GM23338 (cell line): ENCODE results near the gene PLXNB2. TPM values are rescaled to one million over a fixed set of nuclear protein-coding genes. Genes with fewer than 3 reads are reported as not detected.

Experiments used
- ATAC-seq: fragments of 200-7000 bp; cut with Tn5 transposase; 3 replicates; pipeline ENCODE4 v1.9.1; 2020
- DNase-seq: peaks from one replicate; pipeline ENCODE4 v3.0.0-alpha.2; 2015; ENCODE audit warnings: low spot score
- H2AFZ ChIP-seq: fragments of 200-600 bp; sonication (generic); 2 replicates; pipeline ENCODE4 v1.8.0; 2016; ENCODE audit warnings: antibody characterized with exemption, mild to moderate bottlenecking, moderate library complexity
- H3F3A ChIP-seq: fragments of 200-600 bp; sonication (generic); replicated peaks from 2 replicates; pipeline ENCODE4 v1.8.0; 2017; ENCODE audit warnings: antibody characterized with exemption, mixed run types, low read depth
- H3K27ac ChIP-seq: fragments of 200-600 bp; sonication (generic); 2 replicates; pipeline ENCODE4 v1.6.1; 2016; ENCODE audit warnings: low read depth
- H3K27me3 ChIP-seq: fragments of 200-600 bp; sonication (generic); 2 replicates; pipeline ENCODE4 v1.8.0; 2016; ENCODE audit warnings: mild to moderate bottlenecking, mixed run types, moderate library complexity; ENCODE audit not compliant: insufficient read depth
- H3K36me3 ChIP-seq: fragments of 200-600 bp; sonication (generic); 2 replicates; pipeline ENCODE4 v1.8.0; 2016; ENCODE audit warnings: mild to moderate bottlenecking; ENCODE audit not compliant: insufficient read depth
- H3K4me1 ChIP-seq: fragments of 200-600 bp; sonication (generic); 2 replicates; pipeline ENCODE4 v1.8.0; 2016; ENCODE audit warnings: mild to moderate bottlenecking, moderate library complexity; ENCODE audit not compliant: insufficient read depth
- H3K4me2 ChIP-seq: fragments of 200-600 bp; sonication (generic); 2 replicates; pipeline ENCODE4 v1.7.1; 2017; ENCODE audit warnings: mixed run types
- H3K4me3 ChIP-seq: fragments of 200-600 bp; sonication (generic); 2 replicates; pipeline ENCODE4 v1.6.1; 2016; ENCODE audit warnings: mixed run types
- H3K79me2 ChIP-seq: fragments of 200-600 bp; sonication (generic); replicated peaks from 2 replicates; pipeline ENCODE4 v1.8.0; 2017; ENCODE audit warnings: mild to moderate bottlenecking; ENCODE audit not compliant: insufficient read depth
- H3K9me2 ChIP-seq: fragments of 200-600 bp; sonication (generic); 2 replicates; pipeline ENCODE4 v1.8.0; 2017; ENCODE audit not compliant: insufficient read depth
- H4K20me1 ChIP-seq: fragments of 200-600 bp; sonication (generic); replicated peaks from 2 replicates; pipeline ENCODE4 v1.8.0; 2017; ENCODE audit warnings: mild to moderate bottlenecking; ENCODE audit not compliant: insufficient read depth
- H3K27ac Mint-ChIP-seq: 2 replicates; pipeline ENCODE4 v1.8.0; 2020; ENCODE audit warnings: inconsistent platforms, mild to moderate bottlenecking, moderate library complexity, mixed read lengths
- H3K27me3 Mint-ChIP-seq: 3 replicates; pipeline ENCODE4 v1.8.0; 2022; ENCODE audit warnings: low read depth, mild to moderate bottlenecking, moderate library complexity, mixed read lengths, inconsistent platforms; ENCODE audit not compliant: insufficient read depth, poor library complexity
- H3K36me3 Mint-ChIP-seq: 3 replicates; pipeline ENCODE4 v1.8.0; 2021; ENCODE audit warnings: low read depth, mild to moderate bottlenecking, inconsistent platforms, moderate library complexity, mixed read lengths
- H3K4me1 Mint-ChIP-seq: 3 replicates; pipeline ENCODE4 v1.8.0; 2020; ENCODE audit warnings: mild to moderate bottlenecking, inconsistent platforms, mixed read lengths
- H3K4me3 Mint-ChIP-seq: 3 replicates; pipeline ENCODE4 v1.8.0; 2021; ENCODE audit warnings: moderate library complexity, mild to moderate bottlenecking, inconsistent platforms, mixed read lengths
- H3K9me3 Mint-ChIP-seq: 3 replicates; pipeline ENCODE4 v1.8.0; 2020; ENCODE audit warnings: moderate library complexity, mild to moderate bottlenecking, inconsistent platforms, mixed read lengths
- CREB1 ChIP-seq: fragments of 250-450 bp; sonication (Bioruptor Pico); IDR thresholded peaks from 2 replicates; pipeline ENCODE4 v1.5.0; 2020; ENCODE audit warnings: low read depth, mild to moderate bottlenecking, moderate library complexity
- CTCF ChIP-seq, 2 experiments: fragments of 200-600 bp in 1 of 2; sonication (generic) in 1 of 2; conservative IDR thresholded peaks; 2 replicates each; pipeline versions ENCODE4 v1.5.1 to v1.6.1; 2016 to 2017; ENCODE audit warnings: antibody characterized with exemption in 2 of 2, low read depth in 2 of 2, mild to moderate bottlenecking in 2 of 2, moderate library complexity in 1 of 2
- ETS1 ChIP-seq: IDR thresholded peaks from 2 replicates; pipeline ENCODE4 v1.6.1; 2016; ENCODE audit warnings: antibody characterized with exemption
- EZH2 ChIP-seq: fragments of 200-600 bp; sonication (generic); IDR thresholded peaks from one replicate; pipeline ENCODE4 v1.8.0; 2017; ENCODE audit warnings: antibody characterized with exemption, mild to moderate bottlenecking, low read depth; ENCODE audit not compliant: unreplicated experiment
- EZH2phosphoT487 ChIP-seq: fragments of 200-600 bp; sonication (generic); IDR thresholded peaks from one replicate; pipeline ENCODE4 v1.8.1; 2018; ENCODE audit warnings: antibody characterized with exemption; ENCODE audit not compliant: unreplicated experiment
- JUNB ChIP-seq: IDR thresholded peaks from one replicate; pipeline ENCODE4 v1.6.1; 2016; ENCODE audit warnings: antibody characterized with exemption; ENCODE audit not compliant: unreplicated experiment
- NANOG ChIP-seq: IDR thresholded peaks from 2 replicates; pipeline ENCODE4 v1.6.1; 2016; ENCODE audit warnings: antibody characterized with exemption, borderline replicate concordance
- POLR2AphosphoS5 ChIP-seq: IDR thresholded peaks from 2 replicates; pipeline ENCODE4 v1.6.1; 2016; ENCODE audit warnings: antibody characterized with exemption, low read depth
- REST ChIP-seq: IDR thresholded peaks from one replicate; pipeline ENCODE4 v1.6.1; 2018; ENCODE audit warnings: antibody characterized with exemption; ENCODE audit not compliant: unreplicated experiment
- STAT1 ChIP-seq: IDR thresholded peaks from one replicate; pipeline ENCODE4 v1.6.1; 2016; ENCODE audit warnings: antibody characterized with exemption; ENCODE audit not compliant: unreplicated experiment
- ZNF114 ChIP-seq: fragments of 250-450 bp; sonication (Bioruptor Pico); IDR thresholded peaks from 2 replicates; pipeline ENCODE4 v1.5.0; 2020; ENCODE audit warnings: mild to moderate bottlenecking, moderate library complexity
- ZNF331 ChIP-seq: fragments of 250-450 bp; sonication (Bioruptor Pico); IDR thresholded peaks from 2 replicates; pipeline ENCODE4 v1.5.0; 2020; ENCODE audit warnings: low read depth, mild to moderate bottlenecking, moderate library complexity
- ZNF462 ChIP-seq: fragments of 250-450 bp; sonication (Bioruptor Pico); IDR thresholded peaks from 2 replicates; pipeline ENCODE4 v1.5.0; 2020; ENCODE audit warnings: mild to moderate bottlenecking, moderate library complexity
- polyA plus RNA-seq: library from polyadenylated mRNA; unstranded; fragments of >200 nt; fragmentation: Nextera tagmentation; extraction: Ambion mirVana; gene quantifications from 2 replicates; pipeline ENCODE4 v1.2.1, GENCODE V29; 2016
- total RNA-seq: library from RNA; depleted of rRNA; stranded (reverse); fragments of >200 nt; shearing (Covaris generic); gene quantifications from 2 replicates; pipeline ENCODE4 v1.2.3, GENCODE V29; 2014

Gene PLXNB2
- total and polyA plus RNA-seq, 2 experiments from 2014 or later, result 29.1 to 66.3 TPM

GRCh38 chr22:50303515-50303847 is 4.0 kb downstream of the PLXNB2 start:
- Mint-ChIP-seq H3K27ac (no peak overlapping the region), H3K4me1 (peaks cover 15% of the 10 kb centered on the region), H3K4me3 (no peak overlapping the region), H3K9me3 (no peaks in the 10 kb centered on the region), H3K36me3 (no peaks in the 10 kb centered on the region), H3K27me3 (peaks cover 23% of the 10 kb centered on the region)
- DNase-seq (no peak), ATAC-seq (no peak)
- Histone ChIP-seq H3K79me2 (peaks cover 5% of the 10 kb centered on the region), H3K4me3 (no peak overlapping the region), H3K27ac (no peak overlapping the region), H3K4me1 (peaks cover 21% of the 10 kb centered on the region; the same call in 1 of the 2 replicates), H3K9me2 (no peaks in the 10 kb centered on the region), H3F3A (0 out of 2 replicates have a peak, but pooled peaks cover 4% of the 10 kb centered on the region), H2AFZ (no peak overlapping the region), H3K4me2 (no peak overlapping the region), H4K20me1 (peaks cover 9% of the 10 kb centered on the region), H3K36me3 (no peaks in the 10 kb centered on the region), H3K27me3 (peaks cover 11% of the 10 kb centered on the region)
- no peak for TF ChIP-seq REST
- TF ChIP-seq POLR2AphosphoS5, result no peak
- TF ChIP-seq EZH2phosphoT487, result no peak
- no peak for TF ChIP-seq STAT1
- TF ChIP-seq NANOG, result no peak
- no peak for TF ChIP-seq CTCF (conservative IDR thresholded peaks at IDR 0.05; ENCODE audit: low read depth in 2 of 2)
- TF ChIP-seq CREB1, result no peak
- no peak for TF ChIP-seq ETS1
- no peak for TF ChIP-seq EZH2
- no peak for TF ChIP-seq ZNF331 (CRISPR knock-in tag)
- no peak for TF ChIP-seq JUNB
- TF ChIP-seq ZNF462 (CRISPR knock-in tag), result no peak
- no peak for TF ChIP-seq ZNF114 (CRISPR knock-in tag)
